ENCODE measurements around the gene BRCC3. TPM values are rescaled to one million over a fixed set of nuclear protein-coding genes. Genes with fewer than 3 reads are reported as not detected.

BRCC3 gene
- total RNA-seq, 4 donors from 2014 or later, result 8.8 to 16.2 (median 10.4) TPM

DNA sequence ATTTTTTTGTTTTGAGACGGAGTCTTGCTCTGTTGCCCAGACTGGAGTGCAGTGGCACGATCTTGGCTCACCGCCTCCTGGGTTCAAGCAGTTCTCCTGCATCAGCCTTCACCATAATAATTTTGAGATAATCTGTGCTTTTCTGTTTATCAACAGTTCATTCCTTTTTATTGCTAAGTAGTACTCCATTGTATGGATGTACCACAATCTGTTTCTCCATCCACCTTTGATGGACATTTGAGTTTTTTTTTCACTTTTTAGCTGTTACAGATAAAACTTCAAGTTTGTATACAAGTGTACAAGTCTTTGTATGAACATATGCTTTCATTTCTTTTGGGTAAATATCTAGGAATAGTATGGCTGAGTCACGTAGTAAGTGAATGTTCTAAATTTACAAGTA lies 35.6 kb upstream of the BRCC3 start:
- Histone ChIP-seq H3K27ac (no peak overlapping the region), H3K36me3 (peaks cover 7% of the 10 kb centered on the region), H3K4me1 (no peaks in the 10 kb centered on the region), H3K9me3 (no peaks in the 10 kb centered on the region), H3K27me3 (no peaks in the 10 kb centered on the region), H3K4me3 (no peak overlapping the region)
- no peak for DNase-seq (ENCODE audit: low spot score in 2 of 2)
- no peak for TF ChIP-seq POLR2A (IDR thresholded peaks at IDR 0.05)
- TF ChIP-seq POLR2AphosphoS5 (IDR thresholded peaks at IDR 0.05), result no peak
- no peak for TF ChIP-seq EP300 (IDR thresholded peaks at IDR 0.05)
- no peak for TF ChIP-seq CTCF (IDR thresholded peaks at IDR 0.05)
- 95% methylated on average over 4 of the region's 4 CpGs for WGBS

- no peaks in the 10 kb centered on the region for H3K4me1 ChIP-seq
- H3K27me3 ChIP-seq, result no peaks in the 10 kb centered on the region
- DNase-seq (ENCODE audit: low spot score in 2 of 2), result no peak
- TF ChIP-seq POLR2A (IDR thresholded peaks at IDR 0.05), result no peak
- TF ChIP-seq POLR2AphosphoS5 (IDR thresholded peaks at IDR 0.05), result no peak
- H3K36me3 ChIP-seq, result no peaks in the 10 kb centered on the region
- no peak overlapping the region for H3K27ac ChIP-seq
- no peaks in the 10 kb centered on the region for H3K9me3 ChIP-seq
- 71% methylated on average over 6 of the region's 6 CpGs for WGBS
- no peak overlapping the region for H3K4me3 ChIP-seq
Measured at GRCh38 chrX:155046129-155046810, 25.0 kb upstream of the BRCC3 start.

DNA sequence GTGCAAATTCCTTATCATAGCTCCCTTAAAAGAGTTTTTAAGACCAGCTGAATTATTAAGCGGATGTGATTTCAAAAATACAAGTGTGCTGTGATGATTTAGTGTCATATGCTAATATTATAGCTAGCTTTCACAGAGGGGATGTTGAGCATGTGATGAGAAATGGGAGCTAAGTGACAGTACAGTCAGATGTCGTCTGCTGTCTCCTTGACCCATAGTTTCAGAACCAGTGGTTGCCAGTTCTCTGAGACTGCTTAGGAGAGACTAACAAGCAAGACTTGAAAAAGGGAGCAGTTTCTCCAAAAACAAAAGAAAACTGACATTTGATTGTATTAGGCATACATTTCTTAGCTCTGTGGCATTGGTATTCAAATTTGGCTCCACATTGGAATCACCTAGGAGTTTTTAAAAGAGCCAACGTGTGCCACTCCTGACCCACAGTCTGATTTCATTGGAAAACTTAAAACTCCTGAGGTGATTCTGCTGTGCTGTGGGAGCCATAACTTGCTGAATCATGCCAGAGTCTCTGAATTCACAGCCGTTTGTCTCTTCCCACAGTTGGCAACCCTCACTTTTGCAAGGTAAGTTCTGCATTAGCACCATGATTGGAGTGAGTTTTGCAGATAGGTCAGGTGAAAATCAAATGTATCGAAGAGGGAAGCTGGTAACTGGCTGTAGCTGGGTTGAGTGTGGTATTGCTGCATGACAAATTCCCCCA lies 24.3 kb upstream of the BRCC3 start:
- H3K4me3 ChIP-seq, result no peak overlapping the region
- H3K27ac ChIP-seq, result no peak overlapping the region
- no peaks in the 10 kb centered on the region for H3K9me3 ChIP-seq
- H3K4me1 ChIP-seq, result no peaks in the 10 kb centered on the region
- WGBS, result 74% methylated on average over 5 of the region's 5 CpGs
- DNase-seq (ENCODE audit: low spot score in 2 of 2), result no peak
- no peaks in the 10 kb centered on the region for H3K36me3 ChIP-seq
- TF ChIP-seq POLR2AphosphoS5 (IDR thresholded peaks at IDR 0.05) (no peak), CTCF (IDR thresholded peaks at IDR 0.05) (no peak), EP300 (IDR thresholded peaks at IDR 0.05) (no peak), POLR2A (IDR thresholded peaks at IDR 0.05) (no peak)
- no peaks in the 10 kb centered on the region for H3K27me3 ChIP-seq

DNA sequence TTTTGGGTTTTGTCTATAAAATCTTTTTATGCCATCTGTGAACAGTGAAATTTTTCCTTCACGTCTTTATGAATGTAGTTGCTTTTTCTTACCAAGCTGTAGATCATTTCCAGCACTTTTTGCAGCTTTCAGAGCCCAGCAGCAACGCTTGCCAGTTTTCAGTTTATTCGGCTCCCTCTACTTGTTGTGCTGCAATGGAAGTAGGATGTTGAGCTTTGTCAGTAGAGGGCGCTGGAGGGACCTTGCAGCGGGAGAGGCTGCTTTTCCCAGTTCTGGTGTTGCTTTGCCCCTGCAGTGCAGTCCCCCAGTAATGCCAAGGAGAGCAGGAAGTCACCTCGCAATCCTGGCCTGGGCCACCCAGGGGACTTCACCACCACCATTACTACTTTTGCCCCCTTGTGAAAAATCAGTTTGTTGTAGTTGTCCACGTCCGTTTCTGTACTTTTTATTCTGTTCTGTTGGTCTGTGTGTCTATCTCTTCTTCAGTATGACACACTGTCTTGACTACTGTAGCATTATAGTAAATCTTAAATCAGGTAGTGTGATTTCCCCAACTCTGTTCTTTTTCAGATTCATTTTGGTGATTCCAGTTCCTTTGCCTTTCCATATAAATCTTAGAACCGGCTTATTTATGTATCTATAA lies 22.2 kb upstream of the BRCC3 start:
- DNase-seq (ENCODE audit: low spot score in 2 of 2), result no peak
- H3K9me3 ChIP-seq, result no peaks in the 10 kb centered on the region
- no peak overlapping the region for H3K4me3 ChIP-seq
- 39% methylated on average over 9 of the region's 9 CpGs for WGBS
- TF ChIP-seq POLR2A (IDR thresholded peaks at IDR 0.05) (no peak), CTCF (IDR thresholded peaks at IDR 0.05) (peak in 1 of 2 donors; percentile 26)
- no peak overlapping the region for H3K27ac ChIP-seq
- H3K27me3 ChIP-seq, result no peaks in the 10 kb centered on the region
- no peaks in the 10 kb centered on the region for H3K4me1 ChIP-seq
- peaks cover 5% of the 10 kb centered on the region for H3K36me3 ChIP-seq

GRCh38 chrX:155052738-155053498 lies 18.4 kb upstream of the BRCC3 start:
- TF ChIP-seq CTCF (IDR thresholded peaks at IDR 0.05) (no peak), POLR2AphosphoS5 (IDR thresholded peaks at IDR 0.05) (no peak), EP300 (IDR thresholded peaks at IDR 0.05) (no peak), POLR2A (IDR thresholded peaks at IDR 0.05) (no peak)
- Histone ChIP-seq H3K9me3 (no peaks in the 10 kb centered on the region), H3K27ac (no peak overlapping the region), H3K27me3 (no peaks in the 10 kb centered on the region), H3K4me1 (peaks cover 5% of the 10 kb centered on the region), H3K4me3 (no peak overlapping the region), H3K36me3 (peaks cover 10% of the 10 kb centered on the region)
- DNase-seq (ENCODE audit: low spot score in 2 of 2), result no peak
- 69% methylated on average over 5 of the region's 5 CpGs for WGBS

All from suprapubic skin (tissue), 4 donors.